Activated CD4-positive, alpha-beta T cell treated with anti-CD3 and anti-CD28 coated beads, Interleukin-2, amount 10 ng/mL, durations not matched to agents 24 days and 14 days (primary cell): Measurements from ENCODE around the gene PINLYP. TPM values are rescaled to one million over a fixed set of nuclear protein-coding genes. Genes with fewer than 3 reads are reported as not detected.

Source experiments
- DNase-seq: peaks from one replicate; pipeline ENCODE4 v3.0.0; 2022
- H3K27ac Mint-ChIP-seq: one replicate; pipeline ENCODE4 v1.8.0; 2022; ENCODE audit warnings: mild to moderate bottlenecking, mixed read lengths
- H3K27me3 Mint-ChIP-seq: one replicate; pipeline ENCODE4 v1.8.0; 2022; ENCODE audit warnings: mixed read lengths
- H3K36me3 Mint-ChIP-seq: one replicate; pipeline ENCODE4 v1.8.0; 2022; ENCODE audit warnings: low read depth, mild to moderate bottlenecking, mixed read lengths
- H3K4me1 Mint-ChIP-seq: one replicate; pipeline ENCODE4 v1.8.0; 2021; ENCODE audit warnings: mixed read lengths
- H3K4me3 Mint-ChIP-seq: one replicate; pipeline ENCODE4 v1.8.0; 2022; ENCODE audit warnings: mild to moderate bottlenecking, moderate library complexity, mixed read lengths
- H3K9me3 Mint-ChIP-seq: one replicate; pipeline ENCODE4 v1.8.0; 2021; ENCODE audit warnings: mixed read lengths
- intact Hi-C: fragments of 100-400 bp; cut with micrococcal nuclease; formaldehyde crosslinking; loops from one replicate; pipeline ENCODE4 v1.15.1; 2023
- total RNA-seq: library from RNA; stranded (reverse); gene quantifications from 2 replicates; pipeline ENCODE4 v1.2.3, GENCODE V29; 2022

Gene PINLYP
- total RNA-seq = 7.9 and 9.9 TPM in 2 replicates

GRCh38 chr19:43575156-43575950 lies at the start of gene PINLYP, which contains the start of gene XRCC1:
PINLYP (plus strand) TSS chr19:43575801; CDS start chr19:43577192, 1,391 bp downstream.
XRCC1 (minus strand) TSS chr19:43575527; CDS start chr19:43575458, 69 bp downstream.
- intact Hi-C loops = loop anchor here (1.0 to 5.0 kb wide), 5 partner anchors 21 to 128 kb away; partner anchors contain the start of genes IRGQ, ZNF428, ZNF575 and ZNF576

GRCh38 chr19:43525836-43526771 lies 49.5 kb upstream of the PINLYP start:
- H3K27ac Mint-ChIP-seq = peak overlapping the region; percentile 97
- intact Hi-C loops = loop anchor here (1.0 to 5.0 kb wide), 3 partner anchors 7 to 1881 kb away; partner anchors contain the start of genes KCNN4, POLR1G, PPP1R13L and ZNF575

More at GRCh38 chr19:43575156-43575950, at the start of gene PINLYP, which contains the start of gene XRCC1:
- Mint-ChIP-seq H3K27me3 (no peaks in the 10 kb centered on the region), H3K9me3 (no peaks in the 10 kb centered on the region), H3K36me3 (peaks cover 14% of the 10 kb centered on the region), H3K27ac (peak within 1 kb of the TSS; percentile 94), H3K4me3 (peak within 1 kb of the TSS; percentile 96), H3K4me1 (peaks cover 28% of the 10 kb centered on the region)
- peak; percentile 99 for DNase-seq

GRCh38 chr19:43526884-43527859 lies 48.4 kb upstream of the PINLYP start, which contains the start of gene ETHE1:
ETHE1 (minus strand) TSS chr19:43527201; CDS start chr19:43527177, 24 bp downstream.
- intact Hi-C loops = loop anchor here (1.0 to 5.0 kb wide), 3 partner anchors 69 to 1880 kb away; partner anchors contain the start of genes IRGQ, KCNN4, POLR1G and PPP1R13L
- no peaks in the 10 kb centered on the region for H3K9me3 Mint-ChIP-seq
- H3K4me1 Mint-ChIP-seq = peaks cover 26% of the 10 kb centered on the region
- peak within 1 kb of the TSS; percentile 97 for H3K27ac Mint-ChIP-seq
- peaks cover 9% of the 10 kb centered on the region for H3K36me3 Mint-ChIP-seq
- peak; percentile 96 for DNase-seq
- H3K27me3 Mint-ChIP-seq = no peaks in the 10 kb centered on the region
- peak within 1 kb of the TSS; percentile 84 for H3K4me3 Mint-ChIP-seq

More at GRCh38 chr19:43525836-43526771, 49.5 kb upstream of the PINLYP start:
- H3K27me3 Mint-ChIP-seq = no peaks in the 10 kb centered on the region
- H3K36me3 Mint-ChIP-seq = peaks cover 11% of the 10 kb centered on the region
- H3K4me1 Mint-ChIP-seq = peaks cover 26% of the 10 kb centered on the region
- H3K9me3 Mint-ChIP-seq = no peaks in the 10 kb centered on the region
- DNase-seq = peak; percentile 80
- peak overlapping the region; percentile 84 for H3K4me3 Mint-ChIP-seq

- Mint-ChIP-seq H3K9me3 (no peaks in the 10 kb centered on the region), H3K4me3 (peak overlapping the region; percentile 21), H3K4me1 (peaks cover 30% of the 10 kb centered on the region), H3K36me3 (peaks cover 5% of the 10 kb centered on the region), H3K27ac (peak overlapping the region; percentile 34), H3K27me3 (no peaks in the 10 kb centered on the region)
- intact Hi-C loops = loop anchor here (1.0 to 5.0 kb wide), 3 partner anchors 68 to 1879 kb away; partner anchors contain the start of genes IRGQ, KCNN4, POLR1G and PPP1R13L
- no peak for DNase-seq
These were observed 47.6 kb upstream of the PINLYP start for GRCh38 chr19:43527860-43528622.

- peak overlapping the region; percentile 83 for H3K4me3 Mint-ChIP-seq
- peaks cover 23% of the 10 kb centered on the region for H3K4me1 Mint-ChIP-seq
- intact Hi-C loops = loop anchor here (2.0 to 5.0 kb wide), 5 partner anchors 28 to 235 kb away; partner anchors contain the start of genes IRGQ, PHLDB3, PINLYP and SMG9
- peak overlapping the region; percentile 83 for H3K27ac Mint-ChIP-seq
- H3K27me3 Mint-ChIP-seq = no peaks in the 10 kb centered on the region
- DNase-seq = no peak
- no peaks in the 10 kb centered on the region for H3K9me3 Mint-ChIP-seq
- peaks cover 8% of the 10 kb centered on the region for H3K36me3 Mint-ChIP-seq
These were observed 43.0 kb upstream of the PINLYP start for GRCh38 chr19:43532571-43532961.

- peak within 1 kb of the TSS; percentile 83 for H3K4me3 Mint-ChIP-seq
- DNase-seq = peak; percentile 95
- H3K4me1 Mint-ChIP-seq = peaks cover 20% of the 10 kb centered on the region
- H3K27me3 Mint-ChIP-seq = no peaks in the 10 kb centered on the region
- intact Hi-C loops = loop anchor here (1.0 to 5.0 kb wide), 7 partner anchors 8 to 234 kb away; partner anchors contain the start of genes IRGQ, PHLDB3, PINLYP and SMG9
- peak within 1 kb of the TSS; percentile 95 for H3K27ac Mint-ChIP-seq
- peaks cover 10% of the 10 kb centered on the region for H3K36me3 Mint-ChIP-seq
- no peaks in the 10 kb centered on the region for H3K9me3 Mint-ChIP-seq
These were observed 42.5 kb upstream of the PINLYP start, which contains the start of gene ZNF575 for GRCh38 chr19:43532962-43533545. ZNF575 (plus strand) TSS chr19:43533188; CDS start chr19:43534423, 1,235 bp downstream.

- intact Hi-C loops = loop anchor here (1.0 to 5.0 kb wide), 8 partner anchors 8 to 234 kb away; partner anchors contain the start of genes IRGQ, PHLDB3, PINLYP and SMG9
These were observed 41.9 kb upstream of the PINLYP start for GRCh38 chr19:43533546-43534304.

GRCh38 chr19:43534305-43534815 lies 41.2 kb upstream of the PINLYP start:
- Mint-ChIP-seq H3K27me3 (no peaks in the 10 kb centered on the region), H3K36me3 (peaks cover 22% of the 10 kb centered on the region), H3K9me3 (peaks cover 4% of the 10 kb centered on the region), H3K4me3 (peak overlapping the region; percentile 83), H3K4me1 (peaks cover 18% of the 10 kb centered on the region), H3K27ac (peak overlapping the region; percentile 95)
- intact Hi-C loops = loop anchor here (1.0 to 5.0 kb wide), 2 partner anchors 134 to 233 kb away; no protein-coding TSS in a partner anchor
- no peak for DNase-seq

More at GRCh38 chr19:43533546-43534304, 41.9 kb upstream of the PINLYP start:
- Mint-ChIP-seq H3K4me1 (peaks cover 18% of the 10 kb centered on the region), H3K27ac (peak overlapping the region; percentile 95), H3K27me3 (no peaks in the 10 kb centered on the region), H3K36me3 (peaks cover 16% of the 10 kb centered on the region), H3K4me3 (peak overlapping the region; percentile 83), H3K9me3 (no peaks in the 10 kb centered on the region)
- peak; percentile 98 for DNase-seq

- Mint-ChIP-seq H3K9me3 (peaks cover 4% of the 10 kb centered on the region), H3K27ac (peak overlapping the region; percentile 80), H3K4me3 (peak overlapping the region; percentile 53), H3K36me3 (peaks cover 28% of the 10 kb centered on the region), H3K27me3 (no peaks in the 10 kb centered on the region), H3K4me1 (peaks cover 18% of the 10 kb centered on the region)
- DNase-seq = peak; percentile 71
- intact Hi-C loops = loop anchor here (1.0 to 5.0 kb wide), 2 partner anchors 133 to 232 kb away; no protein-coding TSS in a partner anchor
These were observed 40.5 kb upstream of the PINLYP start for GRCh38 chr19:43534816-43535761.
